AG09309 (cell line): Measurements from ENCODE around the gene TMEM258.

Experiments used
- DNase-seq: peaks from one replicate; pipeline ENCODE4 v3.0.0-alpha.2; 2010; ENCODE audit warnings: low read depth
- H3K4me3 ChIP-seq: 2 replicates; pipeline ENCODE4 v1.5.1; 2011; ENCODE audit warnings: mild to moderate bottlenecking, low read depth, low read length, moderate library complexity; ENCODE audit not compliant: control insufficient read depth
- TF ChIP-seq, protein P1 (sequence below): IDR thresholded peaks from 2 replicates; pipeline ENCODE4 v1.5.1; 2011; ENCODE audit warnings: mild to moderate bottlenecking, low read depth, low read length, inconsistent platforms; ENCODE audit not compliant: insufficient read depth, control insufficient read depth; ENCODE audit errors: missing control alignments

The TMEM258 gene

DNA sequence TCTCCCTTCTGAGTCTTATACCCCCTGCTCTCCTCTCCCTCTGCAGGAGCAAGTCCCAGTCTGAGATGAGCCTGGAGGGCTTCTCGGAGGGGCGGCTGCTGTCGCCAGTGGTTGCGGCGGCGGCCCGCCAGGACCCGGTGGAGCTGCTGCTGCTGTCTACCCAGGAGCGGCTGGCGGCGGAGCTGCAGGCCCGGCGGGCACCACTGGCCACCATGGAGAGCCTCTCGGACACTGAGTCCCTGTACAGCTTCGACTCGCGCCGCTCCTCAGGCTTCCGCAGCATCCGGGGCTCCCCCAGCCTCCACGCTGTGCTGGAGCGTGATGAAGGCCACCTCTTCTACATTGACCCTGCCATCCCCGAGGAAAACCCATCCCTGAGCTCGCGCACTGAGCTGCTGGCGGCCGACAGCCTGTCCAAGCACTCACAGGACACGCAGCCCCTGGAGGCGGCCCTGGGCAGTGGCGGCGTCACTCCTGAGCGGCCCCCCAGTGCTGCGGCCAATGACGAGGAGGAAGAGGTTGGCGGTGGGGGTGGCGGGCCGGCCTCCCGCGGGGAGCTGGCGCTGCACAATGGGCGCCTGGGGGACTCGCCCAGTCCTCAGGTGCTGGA is 48.8 kb downstream of the TMEM258 start:
- DNase-seq, result no peak
- TF ChIP-seq, protein P1, sequence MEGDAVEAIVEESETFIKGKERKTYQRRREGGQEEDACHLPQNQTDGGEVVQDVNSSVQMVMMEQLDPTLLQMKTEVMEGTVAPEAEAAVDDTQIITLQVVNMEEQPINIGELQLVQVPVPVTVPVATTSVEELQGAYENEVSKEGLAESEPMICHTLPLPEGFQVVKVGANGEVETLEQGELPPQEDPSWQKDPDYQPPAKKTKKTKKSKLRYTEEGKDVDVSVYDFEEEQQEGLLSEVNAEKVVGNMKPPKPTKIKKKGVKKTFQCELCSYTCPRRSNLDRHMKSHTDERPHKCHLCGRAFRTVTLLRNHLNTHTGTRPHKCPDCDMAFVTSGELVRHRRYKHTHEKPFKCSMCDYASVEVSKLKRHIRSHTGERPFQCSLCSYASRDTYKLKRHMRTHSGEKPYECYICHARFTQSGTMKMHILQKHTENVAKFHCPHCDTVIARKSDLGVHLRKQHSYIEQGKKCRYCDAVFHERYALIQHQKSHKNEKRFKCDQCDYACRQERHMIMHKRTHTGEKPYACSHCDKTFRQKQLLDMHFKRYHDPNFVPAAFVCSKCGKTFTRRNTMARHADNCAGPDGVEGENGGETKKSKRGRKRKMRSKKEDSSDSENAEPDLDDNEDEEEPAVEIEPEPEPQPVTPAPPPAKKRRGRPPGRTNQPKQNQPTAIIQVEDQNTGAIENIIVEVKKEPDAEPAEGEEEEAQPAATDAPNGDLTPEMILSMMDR, result no peak
- no peak overlapping the region for H3K4me3 ChIP-seq

GRCh38 chr11:61742391-61742790 is 50.0 kb downstream of the TMEM258 start:
- TF ChIP-seq, protein P1, result no peak
- DNase-seq, result no peak
- H3K4me3 ChIP-seq, result no peak overlapping the region

DNA sequence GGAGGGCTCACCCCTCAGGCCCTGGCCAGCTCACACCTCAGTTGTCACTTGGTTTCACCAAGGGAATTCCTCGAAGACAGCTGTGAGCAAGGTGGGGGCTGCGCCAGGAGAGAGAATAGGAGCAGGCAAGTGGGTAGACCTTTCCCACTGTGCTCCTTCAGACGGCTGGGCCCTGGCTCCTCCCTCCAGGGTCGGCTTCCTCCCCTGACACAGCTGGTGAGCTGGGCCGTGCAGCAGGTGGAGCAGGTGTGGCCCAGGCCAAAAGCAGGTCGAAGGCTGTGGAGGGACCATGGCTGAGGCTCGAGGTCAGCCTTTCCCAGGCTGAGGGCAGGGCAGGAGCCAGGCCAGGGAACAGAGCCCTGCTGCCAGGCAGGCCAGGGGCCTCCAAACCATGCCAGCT is 52.4 kb downstream of the TMEM258 start:
- TF ChIP-seq, protein P1, result no peak
- no peak overlapping the region for H3K4me3 ChIP-seq
- no peak for DNase-seq

DNA sequence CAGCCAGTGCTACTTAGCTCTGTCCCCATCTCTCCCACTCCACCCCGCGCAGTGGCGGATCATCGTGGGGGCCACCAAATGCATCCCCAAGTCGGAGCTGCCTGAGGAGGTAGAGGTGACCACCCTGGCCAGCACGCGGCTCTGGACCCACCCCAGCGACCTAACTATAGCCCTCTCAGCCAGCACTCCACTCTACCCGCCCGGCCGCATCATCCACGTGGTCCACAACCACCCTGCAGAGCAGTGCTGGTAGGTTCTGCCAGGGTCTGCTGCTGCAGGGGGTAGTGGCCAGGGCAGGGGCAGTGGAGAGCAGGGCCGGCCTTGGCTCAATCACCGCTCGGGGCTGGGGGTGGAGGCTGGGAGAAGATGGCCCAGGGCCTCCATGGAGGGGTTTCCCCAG is 53.0 kb downstream of the TMEM258 start:
- TF ChIP-seq, protein P1, result no peak
- H3K4me3 ChIP-seq, result no peak overlapping the region
- DNase-seq, result no peak
